Activated naive CD8-positive, alpha-beta T cell treated with anti-CD3 and anti-CD28 coated beads, Interleukin-2, amount 10 ng/mL, durations not matched to agents 7 days and 5 days (primary cell): ENCODE data around the gene TBC1D8B. TPM values are rescaled to one million over a fixed set of nuclear protein-coding genes. Genes with fewer than 3 reads are reported as not detected.
A peak's percentile ranks its signal among the peaks of the same experiment; 100 is the strongest.
"Not testable (repeated sequence)": the region's sequence is repeated elsewhere in the genome, so short reads cannot be mapped to it uniquely, and the experiment has no call there.

Experiments used
- ATAC-seq: fragments of 150-1000 bp; cut with Tn5 transposase; one replicate; pipeline ENCODE4 v1.10.0; 2021; ENCODE audit warnings: low read depth, moderate library complexity
- POLR2A ChIA-PET: fragments of 350-600 bp; sonication (Branson Sonifier 250); formaldehyde crosslinking; loops from one replicate; lab custom pipeline; 2021; ENCODE audit warnings: antibody characterized with exemption; lab: Charles Lee
- DNase-seq: peaks from one replicate; pipeline ENCODE4 v3.0.0; 2021
- H3K27ac Mint-ChIP-seq: one replicate; pipeline ENCODE4 v1.8.0; 2022; ENCODE audit warnings: mild to moderate bottlenecking, mixed read lengths
- H3K27me3 Mint-ChIP-seq: one replicate; pipeline ENCODE4 v1.8.0; 2022; ENCODE audit warnings: mild to moderate bottlenecking, moderate library complexity, mixed read lengths
- H3K36me3 Mint-ChIP-seq: one replicate; pipeline ENCODE4 v1.8.0; 2021; ENCODE audit warnings: mild to moderate bottlenecking, mixed read lengths
- H3K4me1 Mint-ChIP-seq: one replicate; pipeline ENCODE4 v1.8.0; 2021; ENCODE audit warnings: mixed read lengths
- H3K4me3 Mint-ChIP-seq: one replicate; pipeline ENCODE4 v1.8.0; 2022; ENCODE audit warnings: mild to moderate bottlenecking, moderate library complexity, mixed read lengths
- H3K9me3 Mint-ChIP-seq: one replicate; pipeline ENCODE4 v1.8.0; 2021; ENCODE audit warnings: mixed read lengths
- total RNA-seq, 2 experiments: library from RNA; stranded (reverse); gene quantifications; one replicate each; pipeline ENCODE4 v1.2.3, GENCODE V29; 2021

TBC1D8B gene
- total RNA-seq = 1 to 10 TPM; 1.4 to 2.2 TPM

DNA sequence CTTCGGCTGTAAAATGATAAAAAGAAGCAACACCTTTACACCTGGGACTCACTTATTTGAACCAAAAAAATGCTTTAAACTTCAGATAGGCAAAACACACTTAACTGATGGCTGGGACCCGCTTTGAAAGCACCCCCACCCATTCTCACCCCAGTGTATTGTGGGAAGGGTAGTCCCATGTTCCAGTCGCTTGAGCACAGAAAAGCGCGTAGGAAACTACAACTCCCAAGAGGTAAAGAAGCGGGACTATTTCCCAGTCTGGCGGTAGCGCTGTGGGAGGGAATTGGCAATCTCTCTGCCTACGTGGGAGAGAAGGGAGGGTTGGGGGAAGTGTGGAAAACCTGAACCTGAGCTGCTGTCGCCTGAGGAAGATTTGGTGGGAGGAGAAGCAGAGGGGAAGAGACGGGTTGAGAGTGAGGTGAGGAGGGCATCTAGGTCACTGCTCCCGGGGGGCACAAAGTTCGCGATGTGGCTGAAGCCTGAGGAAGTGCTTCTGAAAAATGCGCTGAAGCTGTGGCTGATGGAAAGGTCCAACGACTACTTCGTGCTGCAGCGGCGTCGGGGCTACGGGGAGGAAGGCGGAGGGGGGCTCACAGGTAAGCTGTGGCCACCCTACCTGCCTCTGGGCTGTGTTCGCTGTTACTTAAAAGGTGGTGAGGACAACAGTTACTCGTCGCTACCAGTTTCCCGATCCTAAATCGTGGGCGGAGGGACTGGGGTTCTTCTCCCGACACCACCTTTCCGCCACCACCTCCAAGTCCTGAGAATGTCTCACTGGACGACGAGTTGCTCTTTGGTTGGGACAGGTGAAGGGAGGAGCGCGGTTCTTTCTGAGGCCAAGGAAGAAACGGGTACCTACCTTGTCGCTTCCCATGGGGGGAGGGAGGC, at the start of gene TBC1D8B:
Gene TBC1D8B, plus strand, starts transcription at position 286 of the 888 bp plus-strand sequence. Its CDS starts 181 bp downstream, at position 467.
- H3K36me3 Mint-ChIP-seq = no peaks in the 10 kb centered on the region
- ATAC-seq = peak; percentile 81
- peaks cover 4% of the 10 kb centered on the region for H3K4me1 Mint-ChIP-seq
- H3K27me3 Mint-ChIP-seq = peaks cover 37% of the 10 kb centered on the region
- peak within 1 kb of the TSS; percentile 54 for H3K27ac Mint-ChIP-seq
- H3K4me3 Mint-ChIP-seq = peak within 1 kb of the TSS; percentile 92
- POLR2A ChIA-PET = no interaction called here
- H3K9me3 Mint-ChIP-seq = no peaks in the 10 kb centered on the region
- DNase-seq = peak; percentile 24

DNA sequence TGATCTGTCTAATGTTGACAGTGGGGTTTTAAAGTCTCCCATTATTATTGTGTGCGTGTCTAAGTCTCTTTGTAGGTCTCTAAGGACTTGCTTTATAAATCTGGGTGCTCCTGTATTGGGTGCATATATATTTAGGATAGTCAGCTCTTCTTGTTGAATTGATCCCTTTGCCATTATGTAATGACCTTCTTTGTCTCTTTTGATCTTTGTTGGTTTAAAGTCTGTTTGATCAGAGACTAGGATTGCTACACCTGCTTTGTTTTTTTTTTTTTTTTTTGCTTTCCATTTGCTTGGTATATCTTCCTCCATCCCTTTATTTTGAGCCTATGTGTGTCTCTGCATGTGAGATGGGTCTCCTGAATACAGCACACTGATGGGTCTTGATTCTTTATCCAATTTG, 33.2 kb upstream of the TBC1D8B start:
- H3K4me3 Mint-ChIP-seq, H3K4me1 Mint-ChIP-seq, H3K27ac Mint-ChIP-seq, H3K36me3 Mint-ChIP-seq, DNase-seq, ATAC-seq, H3K27me3 Mint-ChIP-seq, POLR2A ChIA-PET, H3K9me3 Mint-ChIP-seq: not testable (repeated sequence)

DNA sequence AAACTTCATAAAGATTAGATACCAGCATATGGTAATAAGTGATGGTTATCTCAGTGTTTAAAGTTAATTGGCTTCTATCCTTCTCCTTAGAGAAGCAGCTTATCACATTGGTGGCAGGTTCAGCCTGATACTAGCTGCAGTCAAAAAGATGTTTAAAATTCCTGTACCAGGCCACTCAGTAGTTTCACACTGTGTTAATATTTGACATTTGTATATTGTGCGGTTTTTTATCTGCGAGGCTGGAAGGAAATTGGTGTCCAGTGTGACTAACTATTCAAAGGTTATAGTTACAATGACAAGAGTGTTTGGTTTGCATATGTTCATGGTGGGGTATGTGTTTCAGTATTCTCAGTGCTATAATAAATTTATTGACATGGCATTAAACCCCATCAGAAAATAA, 27.5 kb upstream of the TBC1D8B start:
- DNase-seq (no peak), ATAC-seq (no peak)
- H3K36me3 Mint-ChIP-seq = no peaks in the 10 kb centered on the region
- H3K4me1 Mint-ChIP-seq = no peaks in the 10 kb centered on the region
- H3K9me3 Mint-ChIP-seq = no peaks in the 10 kb centered on the region
- H3K4me3 Mint-ChIP-seq = no peak overlapping the region
- H3K27ac Mint-ChIP-seq = no peak overlapping the region
- POLR2A ChIA-PET = no interaction called here
- no peaks in the 10 kb centered on the region for H3K27me3 Mint-ChIP-seq

DNA sequence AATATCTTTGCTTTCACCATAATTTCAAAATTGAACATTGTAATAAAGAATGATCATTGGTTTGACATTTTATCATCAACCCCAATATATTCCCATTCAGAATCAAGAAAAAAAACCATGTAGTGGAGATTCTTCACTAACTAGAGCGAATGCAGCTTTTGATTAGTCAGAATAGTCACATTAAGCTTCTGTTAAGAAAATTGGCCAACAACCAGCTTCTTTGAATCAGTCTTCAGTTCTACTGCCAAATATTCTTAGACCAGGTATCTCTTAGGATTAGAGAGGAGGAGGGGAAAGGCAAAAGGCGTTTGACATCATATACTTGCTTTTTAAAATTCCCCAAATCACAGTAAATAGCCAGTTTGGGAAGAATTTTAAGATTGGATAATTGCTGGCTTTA, 22.2 kb upstream of the TBC1D8B start:
- POLR2A ChIA-PET = no interaction called here
- no peaks in the 10 kb centered on the region for H3K9me3 Mint-ChIP-seq
- DNase-seq (no peak), ATAC-seq (no peak)
- H3K4me3 Mint-ChIP-seq = no peak overlapping the region
- H3K27me3 Mint-ChIP-seq = peaks cover 2% of the 10 kb centered on the region
- H3K4me1 Mint-ChIP-seq = no peaks in the 10 kb centered on the region
- no peaks in the 10 kb centered on the region for H3K36me3 Mint-ChIP-seq
- no peak overlapping the region for H3K27ac Mint-ChIP-seq

DNA sequence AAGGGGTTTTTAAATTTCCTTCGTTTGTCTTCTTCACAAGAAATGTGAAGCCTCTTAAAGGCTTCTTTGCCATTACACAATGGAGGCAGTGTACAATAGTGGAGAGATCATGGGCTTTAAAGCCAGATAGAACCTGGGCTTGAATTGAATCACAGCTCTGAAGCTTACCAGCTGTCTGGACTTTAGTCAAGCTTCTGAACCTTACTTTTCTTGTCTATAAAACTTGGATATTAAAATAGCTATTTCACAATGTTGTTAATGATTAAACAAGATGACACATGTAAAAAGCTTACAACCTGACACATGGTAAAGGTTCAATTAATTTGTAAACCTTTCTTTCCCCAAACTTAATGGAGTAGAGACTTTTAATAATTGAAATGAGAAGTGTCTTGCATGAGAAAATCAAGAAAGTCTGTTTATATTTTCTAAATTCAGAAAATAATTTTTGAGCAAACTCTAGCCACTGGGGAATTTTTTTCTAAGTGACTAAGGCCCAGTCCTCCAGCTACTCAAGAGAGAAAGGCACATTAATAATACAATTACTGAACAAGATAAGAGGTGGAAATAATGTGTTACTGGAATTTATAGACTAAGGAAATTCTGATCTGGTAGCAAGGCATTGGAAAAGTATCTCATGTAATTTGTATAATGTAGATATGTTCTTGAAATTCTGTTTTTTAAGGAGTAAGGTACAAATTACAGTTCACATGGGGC, 21.7 kb upstream of the TBC1D8B start:
- H3K9me3 Mint-ChIP-seq = no peaks in the 10 kb centered on the region
- no peaks in the 10 kb centered on the region for H3K4me1 Mint-ChIP-seq

DNA sequence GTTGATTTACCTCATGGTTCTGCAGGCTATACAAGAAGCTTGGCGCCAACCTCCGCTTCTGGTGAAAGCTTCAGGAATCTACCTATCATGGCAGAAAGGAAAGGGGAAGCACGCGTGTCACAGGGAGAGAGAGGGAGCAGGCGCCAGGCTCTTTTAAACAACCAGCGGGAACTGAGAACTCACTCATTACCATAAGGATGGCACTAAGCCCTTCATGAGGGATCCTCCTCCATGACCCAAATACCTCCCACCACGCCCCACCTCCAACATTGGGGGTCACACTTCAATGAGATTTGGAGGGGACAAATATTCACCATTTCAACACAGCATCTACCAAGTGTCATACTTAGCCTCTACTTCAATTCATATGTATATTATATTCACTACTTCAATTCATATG, 18.8 kb upstream of the TBC1D8B start:
- H3K4me3 Mint-ChIP-seq = no peak overlapping the region
- DNase-seq (no peak), ATAC-seq (no peak)
- H3K27ac Mint-ChIP-seq = no peak overlapping the region
- H3K9me3 Mint-ChIP-seq = no peaks in the 10 kb centered on the region
- POLR2A ChIA-PET = no interaction called here
- H3K36me3 Mint-ChIP-seq = no peaks in the 10 kb centered on the region
- H3K27me3 Mint-ChIP-seq = peaks cover 5% of the 10 kb centered on the region
- H3K4me1 Mint-ChIP-seq = no peaks in the 10 kb centered on the region

More for the DNA sequence above, 21.7 kb upstream of the TBC1D8B start:
- H3K36me3 Mint-ChIP-seq = no peaks in the 10 kb centered on the region
- DNase-seq (no peak), ATAC-seq (no peak)
- H3K27ac Mint-ChIP-seq = no peak overlapping the region
- peaks cover 2% of the 10 kb centered on the region for H3K27me3 Mint-ChIP-seq
- POLR2A ChIA-PET = no interaction called here
- H3K4me3 Mint-ChIP-seq = no peak overlapping the region

DNA sequence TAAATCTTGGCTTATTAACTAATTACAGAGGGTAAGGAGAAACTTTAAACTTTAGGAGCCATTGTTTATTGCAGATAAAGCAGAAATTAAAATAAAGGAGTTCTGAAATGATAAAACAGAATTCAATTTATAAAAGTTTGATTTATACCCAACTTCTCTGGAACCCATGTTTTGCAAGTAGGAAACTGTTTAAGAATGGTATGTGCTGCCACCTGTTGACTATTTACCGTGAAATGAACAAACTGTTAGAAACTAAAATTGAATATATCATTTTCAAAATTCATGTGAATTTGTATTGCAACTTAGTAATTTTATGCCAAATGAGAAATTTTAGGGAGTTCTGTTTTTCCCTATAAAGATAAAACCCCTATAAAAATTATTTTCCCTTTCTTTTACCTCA, 11.0 kb upstream of the TBC1D8B start:
- POLR2A ChIA-PET = no interaction called here
- DNase-seq (no peak), ATAC-seq (no peak)
- Mint-ChIP-seq H3K27ac (no peak overlapping the region), H3K4me3 (no peak overlapping the region), H3K27me3 (peaks cover 4% of the 10 kb centered on the region), H3K9me3 (no peaks in the 10 kb centered on the region), H3K4me1 (no peaks in the 10 kb centered on the region), H3K36me3 (no peaks in the 10 kb centered on the region)

DNA sequence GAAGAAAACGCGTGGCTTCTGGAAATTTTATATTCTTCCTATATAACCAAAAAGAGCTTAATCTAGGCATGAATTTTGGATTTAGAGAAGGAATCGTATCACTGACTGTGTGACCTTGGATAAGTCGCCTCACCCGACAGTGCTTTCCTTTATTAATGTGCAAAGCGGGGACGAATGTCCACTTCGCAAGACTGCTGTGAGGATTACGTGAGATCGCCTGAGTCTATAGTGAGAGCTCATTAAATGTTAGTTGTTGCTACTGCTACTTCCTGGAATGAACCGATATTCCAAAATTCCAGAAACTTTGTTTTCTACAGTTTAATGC, 448 bp upstream of the TBC1D8B start:
- Mint-ChIP-seq H3K4me3 (peak overlapping the region; percentile 92), H3K27ac (no peak overlapping the region), H3K9me3 (no peaks in the 10 kb centered on the region), H3K36me3 (no peaks in the 10 kb centered on the region), H3K27me3 (peaks cover 37% of the 10 kb centered on the region), H3K4me1 (peaks cover 4% of the 10 kb centered on the region)
- POLR2A ChIA-PET = no interaction called here
- DNase-seq (no peak), ATAC-seq (no peak)

DNA sequence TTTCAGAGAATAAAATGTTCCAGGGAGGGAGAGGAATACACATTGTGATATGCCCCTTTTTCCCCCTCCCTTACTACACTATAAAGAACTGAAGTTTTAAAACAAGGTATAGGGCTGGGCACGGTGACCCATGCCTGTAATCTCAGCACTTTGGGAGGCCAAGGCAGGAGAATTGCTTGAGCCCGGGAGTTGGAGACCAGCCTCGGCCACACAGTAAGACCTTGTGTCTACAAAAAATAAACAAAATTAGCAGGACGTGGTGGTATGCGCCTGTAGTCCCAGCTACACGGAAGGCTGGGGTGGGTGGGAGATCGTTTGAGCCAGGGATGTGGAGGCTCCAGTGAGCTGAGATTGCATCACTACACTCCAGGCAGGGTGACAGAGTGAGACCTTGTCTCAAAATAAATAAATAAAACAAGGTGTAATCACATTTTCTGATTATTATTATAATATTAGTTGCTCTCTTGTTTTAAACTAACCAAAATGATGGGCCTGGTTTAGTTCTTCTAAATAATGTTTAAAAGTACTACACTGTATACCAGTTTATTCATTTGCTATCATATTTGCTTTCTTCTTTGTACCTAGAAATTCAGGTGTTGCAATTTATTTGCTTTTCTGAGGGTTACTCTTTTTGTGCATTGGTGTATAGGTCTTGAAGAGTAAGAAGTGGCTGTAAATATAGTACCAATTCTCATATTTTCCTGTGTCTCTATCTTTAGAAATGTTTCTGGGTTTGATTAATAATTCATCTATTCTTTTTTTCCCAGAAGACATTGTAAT, 8.8 kb downstream of the TBC1D8B start:
- DNase-seq = no peak
- no peak for ATAC-seq
- Mint-ChIP-seq H3K36me3 (no peaks in the 10 kb centered on the region), H3K4me3 (no peak overlapping the region), H3K4me1 (no peaks in the 10 kb centered on the region), H3K9me3 (no peaks in the 10 kb centered on the region), H3K27me3 (no peaks in the 10 kb centered on the region), H3K27ac (no peak overlapping the region)
- POLR2A ChIA-PET = no interaction called here

DNA sequence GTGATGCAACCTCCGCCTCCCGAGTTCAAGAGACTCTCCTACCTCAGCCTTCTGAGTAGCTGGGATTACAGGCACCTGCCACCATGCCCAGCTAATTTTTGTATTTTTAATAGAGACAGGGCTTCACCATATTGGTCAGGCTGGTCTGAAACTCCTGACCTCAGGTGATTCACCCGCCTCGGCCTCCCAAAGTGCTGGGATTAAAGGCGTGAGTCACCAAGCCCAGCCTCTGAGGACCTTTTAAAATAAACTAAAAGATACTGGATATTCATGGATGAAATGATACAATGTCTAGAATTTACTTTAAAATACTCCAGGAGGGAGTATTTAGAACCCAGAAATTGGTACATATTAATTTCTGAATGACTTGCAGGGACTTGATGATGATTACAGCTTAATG, 10.5 kb downstream of the TBC1D8B start:
- DNase-seq, ATAC-seq, H3K4me3 Mint-ChIP-seq, H3K27me3 Mint-ChIP-seq, H3K36me3 Mint-ChIP-seq, H3K9me3 Mint-ChIP-seq, H3K27ac Mint-ChIP-seq, H3K4me1 Mint-ChIP-seq, POLR2A ChIA-PET: not testable (repeated sequence)

DNA sequence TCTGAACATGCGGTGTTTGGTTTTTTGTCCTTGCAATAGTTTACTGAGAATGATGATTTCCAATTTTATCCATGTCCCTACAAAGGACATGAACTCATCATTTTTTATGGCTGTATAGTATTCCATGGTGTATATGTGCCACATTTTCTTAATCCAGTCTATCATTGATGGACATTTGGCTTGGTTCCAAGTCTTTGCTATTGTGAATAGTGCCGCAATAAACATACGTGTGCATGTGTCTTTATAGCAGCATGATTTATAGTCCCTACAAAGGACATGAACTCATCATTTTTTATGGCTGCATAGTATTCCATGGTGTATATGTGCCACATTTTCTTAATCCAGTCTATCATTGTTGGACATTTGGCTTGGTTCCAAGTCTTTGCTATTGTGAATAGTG, 11.6 kb downstream of the TBC1D8B start:
- ATAC-seq, H3K36me3 Mint-ChIP-seq, H3K4me1 Mint-ChIP-seq, H3K27me3 Mint-ChIP-seq, H3K4me3 Mint-ChIP-seq, DNase-seq, H3K9me3 Mint-ChIP-seq, POLR2A ChIA-PET, H3K27ac Mint-ChIP-seq: not testable (repeated sequence)

DNA sequence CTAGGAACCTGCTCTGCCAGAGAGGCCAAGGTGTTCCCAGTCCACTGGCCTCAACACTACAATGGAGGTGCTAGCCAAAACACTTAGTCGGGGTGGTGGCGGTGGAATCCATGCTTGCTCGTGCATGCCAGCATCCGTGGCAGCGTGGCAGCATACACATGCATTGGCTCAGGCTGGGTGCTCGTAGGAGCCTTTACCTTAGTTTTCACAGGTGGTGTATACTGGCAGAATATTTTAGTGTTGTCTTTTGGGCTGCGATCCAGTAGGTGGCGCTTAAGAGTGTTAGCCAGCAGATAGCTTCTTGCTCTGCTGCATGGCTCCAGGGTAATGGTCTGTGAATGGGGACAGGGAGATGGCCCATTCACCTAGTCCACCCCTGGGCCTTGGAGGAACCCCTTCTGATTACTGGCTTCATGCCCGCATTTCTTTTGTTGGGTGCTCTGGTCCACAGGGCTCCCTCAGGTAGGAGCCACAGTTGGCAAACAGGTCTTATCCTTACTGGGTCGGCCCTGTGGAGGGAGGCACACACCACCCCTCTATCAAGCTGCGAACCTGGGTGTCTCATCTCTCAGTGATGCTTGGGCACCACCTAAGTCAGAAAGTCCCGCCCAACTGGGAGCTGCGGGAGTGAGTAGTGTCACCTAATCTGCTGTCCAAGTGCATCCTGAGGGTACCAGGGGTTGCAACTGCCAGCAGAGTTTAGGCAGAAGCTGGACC, 60.7 kb downstream of the TBC1D8B start:
- H3K36me3 Mint-ChIP-seq = no peaks in the 10 kb centered on the region
- POLR2A ChIA-PET = no interaction called here
- H3K27me3 Mint-ChIP-seq = peaks cover 2% of the 10 kb centered on the region
- ATAC-seq = no peak
- H3K4me1 Mint-ChIP-seq = no peaks in the 10 kb centered on the region
- no peak overlapping the region for H3K27ac Mint-ChIP-seq
- peaks cover 1% of the 10 kb centered on the region for H3K9me3 Mint-ChIP-seq
- H3K4me3 Mint-ChIP-seq = no peak overlapping the region
- DNase-seq = no peak

DNA sequence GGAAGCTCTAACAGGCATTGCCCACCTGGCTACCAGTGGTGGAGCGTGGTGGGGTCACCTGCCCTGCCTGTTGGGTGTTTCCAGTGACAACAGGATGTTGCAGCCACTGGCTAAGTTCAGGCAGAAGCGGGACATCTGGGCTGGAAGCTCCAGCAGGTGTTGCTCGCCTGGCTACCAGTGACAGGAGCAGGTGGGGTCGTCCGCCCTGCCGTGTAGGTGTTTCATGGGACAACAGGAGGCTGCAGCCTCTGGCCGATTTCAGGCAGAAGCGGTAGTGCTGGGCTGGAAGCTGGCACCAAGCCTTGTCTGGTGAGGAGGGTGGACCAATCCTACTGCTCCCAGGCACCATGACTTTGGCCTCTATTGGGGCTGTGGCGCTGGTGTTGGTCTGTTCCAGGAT, 61.2 kb downstream of the TBC1D8B start:
- DNase-seq (no peak), ATAC-seq (no peak)
- POLR2A ChIA-PET = no interaction called here
- H3K4me3 Mint-ChIP-seq = no peak overlapping the region
- H3K9me3 Mint-ChIP-seq = peaks cover 1% of the 10 kb centered on the region
- H3K27me3 Mint-ChIP-seq = peaks cover 2% of the 10 kb centered on the region
- H3K36me3 Mint-ChIP-seq = no peaks in the 10 kb centered on the region
- no peak overlapping the region for H3K27ac Mint-ChIP-seq
- H3K4me1 Mint-ChIP-seq = no peaks in the 10 kb centered on the region
